SK-N-MC (cell line): ENCODE results near the gene PLA2G2D.

Source experiments
- EZH2 ChIP-seq: fragments of 200-600 bp; sonication (generic); IDR thresholded peaks from one replicate; pipeline ENCODE4 v1.6.1; 2017; ENCODE audit warnings: antibody characterized with exemption
- FOXP2 ChIP-seq: optimal IDR thresholded peaks from 2 replicates; pipeline ENCODE3; 2011; ENCODE audit warnings: mild to moderate bottlenecking, moderate library complexity; ENCODE audit not compliant: insufficient read depth; ENCODE audit errors: extremely low read length, control extremely low read depth
- POLR2AphosphoS5 ChIP-seq: IDR thresholded peaks from 2 replicates; pipeline ENCODE4 v1.6.1; 2012; ENCODE audit warnings: mild to moderate bottlenecking, low read depth, low read length, borderline replicate concordance

- TF ChIP-seq POLR2AphosphoS5, result no peak
- no peak for TF ChIP-seq EZH2
- no peak for TF ChIP-seq FOXP2
Observed at GRCh38 chr1:20107351-20107750, 12.0 kb downstream of the PLA2G2D start.
